Measurements from ENCODE around the gene TMEM185B. TPM values are rescaled to one million over a fixed set of nuclear protein-coding genes. Genes with fewer than 3 reads are reported as not detected.

The TMEM185B gene
- total RNA-seq, 2 experiments from 2014 or later = 17.7 to 19.0 TPM

DNA sequence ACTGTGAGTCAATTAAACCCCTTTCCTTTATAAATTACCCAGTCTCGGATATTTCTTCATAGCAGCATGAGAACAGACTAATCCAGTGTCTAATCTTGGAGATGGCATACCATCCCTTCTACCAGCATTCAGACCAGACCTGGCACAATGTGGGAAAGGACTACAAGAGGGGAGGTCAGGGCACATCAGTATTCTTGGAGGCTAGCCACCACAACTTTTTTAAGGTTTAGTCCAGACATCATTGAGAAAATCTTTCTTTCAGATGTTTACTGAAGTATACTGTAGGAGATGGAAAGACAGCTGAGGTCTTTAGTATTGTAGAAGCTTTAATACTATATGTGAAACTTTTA lies 33.4 kb upstream of the TMEM185B start:
- ChIA-PET CTCF (no interaction called here), POLR2A (no interaction called here)
- no peaks in the 10 kb centered on the region for H3K36me3 ChIP-seq (ENCODE audit: insufficient read depth, low read length)
- no peaks in the 10 kb centered on the region for H3K27me3 ChIP-seq (ENCODE audit: control insufficient read depth in 1 of 2, insufficient read depth in 2 of 2, low read length in 2 of 2)
- TF ChIP-seq, protein P1, sequence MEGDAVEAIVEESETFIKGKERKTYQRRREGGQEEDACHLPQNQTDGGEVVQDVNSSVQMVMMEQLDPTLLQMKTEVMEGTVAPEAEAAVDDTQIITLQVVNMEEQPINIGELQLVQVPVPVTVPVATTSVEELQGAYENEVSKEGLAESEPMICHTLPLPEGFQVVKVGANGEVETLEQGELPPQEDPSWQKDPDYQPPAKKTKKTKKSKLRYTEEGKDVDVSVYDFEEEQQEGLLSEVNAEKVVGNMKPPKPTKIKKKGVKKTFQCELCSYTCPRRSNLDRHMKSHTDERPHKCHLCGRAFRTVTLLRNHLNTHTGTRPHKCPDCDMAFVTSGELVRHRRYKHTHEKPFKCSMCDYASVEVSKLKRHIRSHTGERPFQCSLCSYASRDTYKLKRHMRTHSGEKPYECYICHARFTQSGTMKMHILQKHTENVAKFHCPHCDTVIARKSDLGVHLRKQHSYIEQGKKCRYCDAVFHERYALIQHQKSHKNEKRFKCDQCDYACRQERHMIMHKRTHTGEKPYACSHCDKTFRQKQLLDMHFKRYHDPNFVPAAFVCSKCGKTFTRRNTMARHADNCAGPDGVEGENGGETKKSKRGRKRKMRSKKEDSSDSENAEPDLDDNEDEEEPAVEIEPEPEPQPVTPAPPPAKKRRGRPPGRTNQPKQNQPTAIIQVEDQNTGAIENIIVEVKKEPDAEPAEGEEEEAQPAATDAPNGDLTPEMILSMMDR (IDR thresholded peaks at IDR 0.05) = no peak
- H3K36me3 Mint-ChIP-seq (ENCODE audit: low read depth) = peaks cover 22% of the 10 kb centered on the region
- H3K9me3 ChIP-seq (ENCODE audit: control insufficient read depth in 1 of 2, insufficient read depth in 1 of 2, low read length in 2 of 2) = peaks cover 6 to 10% of the 10 kb centered on the region in 2 experiments
- no peak overlapping the region for H3K4me3 ChIP-seq (ENCODE audit: low read length)
- peaks cover 61% of the 10 kb centered on the region for H3K4me1 Mint-ChIP-seq (ENCODE audit: low read depth)
- no peak for DNase-seq
- ATAC-seq (ENCODE audit: poor library complexity) = no peak
- H3K27me3 Mint-ChIP-seq = no peaks in the 10 kb centered on the region
- intact Hi-C loops (cut with DNase I, micrococcal nuclease) = loop anchor here in 1 of 2 experiments (5.0 to 10.0 kb wide), 2 partner anchors 46 to 892 kb away; partner anchors contain the start of genes C2orf76 and DBI
- H3K27ac Mint-ChIP-seq = no peak overlapping the region
- H3K4me1 ChIP-seq (ENCODE audit: insufficient read depth, low read length) = peaks cover 27% of the 10 kb centered on the region
- H3K27ac ChIP-seq (ENCODE audit: low read depth in 1 of 2, low read length in 2 of 2) = no peak overlapping the region
- H3K9me3 Mint-ChIP-seq = no peaks in the 10 kb centered on the region
- H3K4me3 Mint-ChIP-seq = peak overlapping the region; percentile 62

DNA sequence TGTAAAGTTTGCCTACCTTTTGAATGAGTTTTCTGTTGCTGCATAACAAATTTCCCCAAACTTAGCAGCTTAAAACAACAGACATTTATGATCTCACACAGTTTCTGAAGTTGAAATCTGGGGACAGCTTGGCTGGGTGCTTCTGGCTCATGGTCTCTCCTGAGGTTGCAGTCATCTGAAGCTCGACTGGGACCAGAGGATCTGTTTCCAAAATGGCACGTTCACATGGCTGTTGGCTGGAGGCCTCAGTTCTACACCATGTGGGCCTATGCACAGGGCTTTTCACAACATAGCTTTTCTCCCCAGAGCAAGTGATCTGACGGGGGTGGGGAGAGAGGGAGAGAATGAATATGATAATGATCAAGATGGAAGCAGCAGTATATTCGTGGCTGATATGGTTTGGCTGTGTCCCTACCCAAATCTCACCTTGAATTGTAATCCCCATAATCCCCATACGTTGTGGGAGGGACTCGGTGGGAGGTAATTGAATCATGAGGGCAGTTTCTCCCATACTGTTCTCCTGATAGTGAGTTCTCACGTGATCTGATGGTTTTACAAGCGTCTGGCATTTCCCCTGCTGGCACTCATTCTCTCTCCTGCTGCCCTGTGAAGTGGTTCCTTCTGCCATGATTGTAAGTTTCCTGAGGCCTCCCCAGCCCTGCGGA lies 32.9 kb upstream of the TMEM185B start:
- Mint-ChIP-seq H3K27ac (no peak overlapping the region), H3K36me3 (ENCODE audit: low read depth) (peaks cover 22% of the 10 kb centered on the region), H3K4me3 (peak overlapping the region; percentile 62), H3K27me3 (no peaks in the 10 kb centered on the region), H3K9me3 (no peaks in the 10 kb centered on the region), H3K4me1 (ENCODE audit: low read depth) (peaks cover 62% of the 10 kb centered on the region)
- H3K27me3 ChIP-seq (ENCODE audit: control insufficient read depth in 1 of 2, insufficient read depth in 2 of 2, low read length in 2 of 2) = no peaks in the 10 kb centered on the region
- no peaks in the 10 kb centered on the region for H3K36me3 ChIP-seq (ENCODE audit: insufficient read depth, low read length)
- intact Hi-C loops (cut with DNase I, micrococcal nuclease) = loop anchor here in 1 of 2 experiments (5.0 to 10.0 kb wide), 2 partner anchors 46 to 891 kb away; partner anchors contain the start of genes C2orf76 and DBI
- ChIA-PET POLR2A (no interaction called here), CTCF (no interaction called here)
- DNase-seq = no peak
- no peak for ATAC-seq (ENCODE audit: poor library complexity)
- H3K9me3 ChIP-seq (ENCODE audit: control insufficient read depth in 1 of 2, insufficient read depth in 1 of 2, low read length in 2 of 2) = peaks cover 6 to 10% of the 10 kb centered on the region in 2 experiments
- TF ChIP-seq, protein P1 (IDR thresholded peaks at IDR 0.05) = no peak
- no peak overlapping the region for H3K4me3 ChIP-seq (ENCODE audit: low read length)
- peaks cover 24% of the 10 kb centered on the region for H3K4me1 ChIP-seq (ENCODE audit: insufficient read depth, low read length)
- no peak overlapping the region for H3K27ac ChIP-seq (ENCODE audit: low read depth in 1 of 2, low read length in 2 of 2)

DNA sequence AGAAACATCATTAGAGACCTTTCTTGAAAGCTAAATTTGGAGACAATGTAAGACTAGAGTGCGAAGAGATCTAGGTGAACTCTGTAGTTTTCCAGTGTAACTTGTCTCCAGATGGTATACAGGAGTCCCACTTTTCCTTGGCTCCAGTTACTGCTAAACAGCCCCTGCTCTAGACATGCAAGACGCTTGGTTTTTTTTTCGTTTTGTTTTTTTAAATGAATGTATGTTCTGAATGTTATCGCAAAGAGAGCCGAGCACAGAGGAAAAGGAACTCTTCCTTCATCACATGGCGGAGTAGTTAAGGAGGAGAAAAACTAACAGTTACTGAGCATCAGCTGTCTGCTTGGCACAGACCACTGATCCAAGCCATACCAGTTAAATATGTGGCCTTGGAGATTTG lies 31.9 kb upstream of the TMEM185B start:
- TF ChIP-seq, protein P1 (IDR thresholded peaks at IDR 0.05) = no peak
- Mint-ChIP-seq H3K27ac (no peak overlapping the region), H3K4me1 (ENCODE audit: low read depth) (peaks cover 62% of the 10 kb centered on the region), H3K36me3 (ENCODE audit: low read depth) (peaks cover 22% of the 10 kb centered on the region), H3K4me3 (peak overlapping the region; percentile 96), H3K27me3 (no peaks in the 10 kb centered on the region), H3K9me3 (no peaks in the 10 kb centered on the region)
- H3K36me3 ChIP-seq (ENCODE audit: insufficient read depth, low read length) = no peaks in the 10 kb centered on the region
- no peak for DNase-seq
- no peak for ATAC-seq (ENCODE audit: poor library complexity)
- H3K4me3 ChIP-seq (ENCODE audit: low read length) = no peak overlapping the region
- no peaks in the 10 kb centered on the region for H3K27me3 ChIP-seq (ENCODE audit: control insufficient read depth in 1 of 2, insufficient read depth in 2 of 2, low read length in 2 of 2)
- H3K4me1 ChIP-seq (ENCODE audit: insufficient read depth, low read length) = peaks cover 20% of the 10 kb centered on the region
- no peak overlapping the region for H3K27ac ChIP-seq (ENCODE audit: low read depth in 1 of 2, low read length in 2 of 2)
- POLR2A ChIA-PET = interaction anchor here (0.9 kb wide), 1 partner anchor 32 kb away, joined by 3 read pairs; the partner anchor contains the start of gene TMEM185B
- intact Hi-C loops (cut with DNase I, micrococcal nuclease) = loop anchor here in 1 of 2 experiments (5.0 to 10.0 kb wide), 2 partner anchors 47 to 890 kb away; partner anchors contain the start of genes C2orf76 and DBI
- peaks cover under 1 to 3% of the 10 kb centered on the region in 2 experiments for H3K9me3 ChIP-seq (ENCODE audit: control insufficient read depth in 1 of 2, insufficient read depth in 1 of 2, low read length in 2 of 2)
- CTCF ChIA-PET = no interaction called here
